NCI-H146 treated with DMSO at 0.1 percent for 48 hours (cell line): ENCODE measurements around the gene ACBD6.
A peak's percentile ranks its signal among the peaks of the same experiment; 100 is the strongest.
"Not testable (repeated sequence)": the region's sequence is repeated elsewhere in the genome, so short reads cannot be mapped to it uniquely, and the experiment has no call there.

Source experiments
- DNase-seq: peaks from one replicate; lab custom pipeline; 2025; ENCODE audit not compliant: unreplicated experiment; lab: John Stamatoyannopoulos, UW

ACBD6 gene

DNA sequence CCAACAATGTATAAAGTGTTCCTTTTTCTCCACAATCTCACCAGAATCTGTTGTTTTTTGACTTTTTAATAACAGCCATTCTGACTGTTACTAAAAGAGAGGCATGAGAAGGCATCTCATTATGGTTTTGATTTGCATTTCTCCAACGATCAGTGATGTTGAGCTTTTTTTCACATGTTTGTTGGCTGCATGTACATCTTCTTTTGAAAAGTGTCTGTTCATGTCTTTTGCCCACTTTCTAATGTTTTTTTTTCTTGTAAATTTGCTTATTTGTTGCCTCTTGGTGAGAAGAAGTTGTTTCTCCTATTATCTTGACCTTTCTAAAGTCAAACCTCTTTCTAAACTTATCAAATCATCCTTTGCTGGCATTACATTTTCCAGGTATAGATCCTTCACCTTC is 80.8 kb downstream of the ACBD6 start:
- DNase-seq: no peak

DNA sequence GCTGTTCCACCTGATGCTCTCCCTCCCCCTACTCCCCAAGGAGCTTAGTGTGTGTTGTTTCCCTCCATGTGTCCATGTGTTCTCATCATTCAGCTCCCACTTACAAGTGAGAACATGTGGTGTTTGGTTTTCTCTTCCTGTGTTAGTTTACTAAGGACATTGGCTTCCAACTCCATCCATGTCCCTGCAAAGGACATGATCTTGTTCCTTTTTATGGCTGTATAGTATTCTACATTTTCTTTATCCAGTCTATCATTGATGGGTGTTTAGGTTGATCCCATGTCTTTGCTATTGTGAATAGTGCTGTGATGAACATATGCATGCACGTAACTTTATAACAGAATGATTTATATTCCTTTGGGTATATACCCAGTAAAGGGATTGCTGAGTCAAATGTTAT is 81.2 kb downstream of the ACBD6 start:
- DNase-seq: not testable (repeated sequence)

GRCh38 chr1:180415985-180416633 is 86.3 kb downstream of the ACBD6 start:
- DNase-seq: peak; percentile 47

DNA sequence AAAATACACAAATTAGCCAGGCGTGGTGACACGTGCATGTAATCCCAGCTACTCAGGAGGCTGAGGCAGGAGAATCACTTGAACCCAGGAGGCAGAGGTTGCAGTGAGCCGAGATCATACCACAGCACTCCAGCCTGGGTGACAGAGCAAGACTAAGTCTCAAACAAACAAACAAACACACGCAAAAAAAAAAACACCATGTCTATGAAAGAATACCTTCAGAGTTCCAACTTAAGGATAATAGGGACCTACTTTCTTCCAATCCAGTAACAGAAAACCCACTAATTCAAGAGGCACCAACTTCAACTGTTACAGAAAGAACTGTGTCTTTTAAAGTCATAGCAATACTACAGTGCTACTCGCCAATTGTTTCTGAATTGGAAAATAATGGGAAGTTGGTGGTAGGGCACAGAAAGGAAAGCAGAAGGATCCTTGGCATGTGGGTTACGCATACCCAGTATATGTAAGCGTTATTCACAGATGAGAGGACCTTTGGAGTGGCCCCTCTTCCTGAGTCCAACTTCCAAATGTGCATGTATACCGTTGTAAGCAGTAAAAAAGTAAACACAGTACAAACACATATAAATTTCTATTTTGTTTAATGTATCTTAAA is 87.0 kb downstream of the ACBD6 start:
- no peak for DNase-seq

DNA sequence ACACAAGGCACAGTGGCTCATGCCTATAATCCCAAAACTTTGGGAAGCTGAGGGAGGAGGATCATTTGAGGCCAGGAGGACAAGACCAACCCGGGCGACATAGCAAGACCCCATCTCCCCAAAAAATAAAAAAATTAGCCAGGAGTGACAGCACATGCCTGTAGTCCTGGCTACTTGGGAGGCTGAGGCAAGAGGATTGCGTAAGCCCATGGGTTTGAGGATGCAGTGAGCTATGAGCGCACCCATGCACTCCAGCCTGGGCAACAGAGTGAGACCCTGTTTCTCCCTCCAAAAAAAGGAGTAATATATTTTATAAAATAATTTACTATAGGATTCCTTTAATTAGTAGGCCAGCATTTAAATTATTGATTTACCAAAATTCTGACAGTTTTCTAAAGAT is 89.8 kb downstream of the ACBD6 start:
- DNase-seq: no peak

- not testable (repeated sequence) for DNase-seq
Observed at GRCh38 chr1:180408128-180408527, 94.2 kb downstream of the ACBD6 start.

GRCh38 chr1:180407051-180407450 is 95.3 kb downstream of the ACBD6 start:
- no peak for DNase-seq

DNA sequence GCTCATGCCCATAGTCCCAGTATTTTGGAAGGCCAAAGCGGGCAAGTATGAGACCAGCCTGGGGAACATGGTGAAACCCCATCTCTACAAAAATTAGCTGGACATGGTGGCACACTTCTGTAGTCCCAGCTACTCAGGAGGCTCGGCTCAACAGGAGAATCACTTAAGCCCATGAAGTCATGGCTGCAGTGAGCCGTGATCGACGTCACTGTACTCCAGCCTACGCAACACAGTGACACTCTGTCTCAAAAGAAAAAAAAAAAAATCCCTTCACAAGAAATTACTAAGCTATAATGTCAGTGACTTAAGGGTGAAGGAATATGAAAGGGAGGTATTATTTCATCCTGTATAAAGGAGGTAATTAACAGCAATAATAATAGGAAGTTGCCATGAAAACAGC is 99.8 kb downstream of the ACBD6 start:
- DNase-seq: no peak

GRCh38 chr1:180402001-180402400 is 100.4 kb downstream of the ACBD6 start:
- DNase-seq: no peak

GRCh38 chr1:180397175-180397574 is 105.2 kb downstream of the ACBD6 start:
- DNase-seq: no peak

DNA sequence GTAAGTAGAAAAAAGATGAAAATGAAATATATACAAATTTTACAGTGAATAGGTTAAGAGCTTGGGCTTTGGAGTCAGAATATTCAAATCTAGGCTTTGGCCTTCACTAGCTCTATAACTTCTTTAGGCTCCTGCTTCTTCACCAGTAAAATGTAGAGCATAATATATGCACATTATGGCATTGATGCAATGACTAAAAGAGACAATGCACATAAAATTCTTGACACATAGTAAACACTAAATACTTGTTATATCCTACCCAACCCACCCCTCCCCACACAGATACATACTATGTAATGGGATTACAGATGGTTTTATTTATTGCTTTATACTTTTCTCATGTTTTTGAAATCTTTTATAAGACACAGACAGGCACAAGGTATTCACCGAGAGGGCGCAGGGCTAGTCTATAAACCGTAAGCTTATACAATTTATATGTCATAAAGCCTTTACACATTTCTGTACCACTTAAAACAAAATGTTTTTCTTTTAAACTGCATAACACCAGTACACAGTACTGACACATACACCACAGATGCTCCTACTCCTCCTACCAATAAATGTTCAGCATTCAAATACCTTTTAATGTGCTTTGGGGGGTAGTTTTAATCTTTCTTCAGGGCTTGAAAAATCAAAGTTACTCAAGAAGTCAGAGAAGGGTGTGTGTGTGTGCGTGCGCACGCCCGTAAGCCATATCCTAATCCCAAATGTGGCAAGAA is 109.8 kb downstream of the ACBD6 start:
- DNase-seq: no peak

DNA sequence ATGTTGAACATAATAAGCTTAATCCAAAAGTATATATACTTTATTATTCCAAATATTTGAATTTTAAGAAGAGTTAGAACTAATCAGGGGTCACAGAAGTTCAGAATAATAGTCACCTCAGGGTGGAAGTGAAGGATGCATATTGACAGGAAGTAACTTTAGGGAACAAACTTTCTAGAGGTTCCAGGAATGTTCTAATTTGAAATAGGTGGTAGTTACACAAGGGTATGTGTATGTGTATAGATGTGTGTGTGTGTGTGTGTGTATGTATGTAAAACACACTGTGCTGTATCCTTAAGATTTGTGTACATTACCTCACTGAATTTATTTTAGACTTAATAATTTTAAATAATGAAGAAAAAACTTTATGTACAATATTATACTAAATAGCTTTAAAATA is 110.4 kb downstream of the ACBD6 start:
- no peak for DNase-seq

GRCh38 chr1:180387413-180387812 is 115.0 kb downstream of the ACBD6 start:
- no peak for DNase-seq

DNA sequence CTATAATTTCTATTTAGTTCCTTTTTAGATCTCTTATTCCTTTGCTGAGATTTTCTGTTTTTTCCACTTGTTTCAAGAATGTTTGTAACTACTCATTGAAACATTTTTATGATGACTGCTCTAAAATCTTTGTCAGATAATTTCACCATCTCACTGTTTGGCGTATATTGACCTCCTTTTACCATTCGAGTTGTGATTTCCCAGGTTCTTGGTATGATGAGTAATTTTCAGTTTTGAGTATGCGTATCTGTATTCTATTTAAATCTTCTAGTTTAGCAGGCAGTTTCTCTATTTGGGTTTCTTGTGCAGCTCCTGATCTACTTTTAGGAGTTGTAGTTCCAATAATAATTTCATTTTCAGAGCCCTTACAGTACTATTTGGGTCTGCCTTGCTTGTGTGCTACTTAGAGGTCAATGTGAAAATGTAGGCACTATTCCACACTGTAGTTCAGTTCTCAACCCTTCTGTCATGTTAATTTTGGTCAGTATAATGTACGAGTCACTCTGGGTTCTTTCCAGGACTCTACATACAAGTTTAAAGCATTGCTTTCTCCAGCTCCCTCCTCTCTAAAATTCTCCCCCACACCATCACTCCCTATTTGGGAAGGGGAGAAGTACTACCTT is 115.5 kb downstream of the ACBD6 start:
- DNase-seq: no peak

DNA sequence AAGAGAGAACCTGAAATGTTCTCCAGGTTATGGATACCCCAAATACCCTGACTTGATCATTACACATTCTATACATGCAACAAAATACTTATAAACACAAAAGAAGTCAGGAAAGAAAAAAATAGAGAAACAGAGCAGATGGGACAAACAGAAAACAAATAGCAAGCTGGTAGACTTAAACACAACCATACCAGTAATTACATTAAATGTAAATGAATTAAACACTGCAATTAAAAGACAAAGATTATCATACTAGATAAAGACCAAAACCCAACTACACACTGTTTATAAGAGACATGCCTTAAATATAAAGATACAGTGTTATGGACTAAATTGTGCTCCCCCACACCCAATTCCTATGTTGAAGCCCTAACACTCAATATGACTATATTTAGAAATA is 117.2 kb downstream of the ACBD6 start:
- DNase-seq: no peak

GRCh38 chr1:180384286-180385005 is 117.9 kb downstream of the ACBD6 start:
- no peak for DNase-seq

GRCh38 chr1:180382326-180383115 is 119.9 kb downstream of the ACBD6 start:
- DNase-seq: no peak

GRCh38 chr1:180381184-180381580 is 121.2 kb downstream of the ACBD6 start:
- DNase-seq: no peak

- DNase-seq: no peak
Observed at GRCh38 chr1:180380259-180381183, 121.9 kb downstream of the ACBD6 start.
